Endothelial cell of umbilical vein (primary cell): ENCODE results near the gene DMXL1. TPM values are rescaled to one million over a fixed set of nuclear protein-coding genes. Genes with fewer than 3 reads are reported as not detected.
"Not testable (repeated sequence)": the region's sequence is repeated elsewhere in the genome, so short reads cannot be mapped to it uniquely, and the experiment has no call there.

Source experiments
- BruUV-seq: library from RNA; stranded (reverse); fragments of 400-500 nt; replicated peaks from 2 replicates; lab custom pipeline; 2021; lab: Mats Ljungman, UMichigan
- CTCF ChIA-PET: fragments of 300-600, 350-600 bp; sonication (Branson Sonifier 250); formaldehyde crosslinking; loops from one replicate; lab custom pipeline; 2021; ENCODE audit warnings: antibody characterized with exemption, inconsistent platforms; lab: Charles Lee
- POLR2A ChIA-PET: fragments of 300-600, 350-600 bp; sonication (Branson Sonifier 250); formaldehyde crosslinking; loops from one replicate; lab custom pipeline; 2021; ENCODE audit warnings: antibody characterized with exemption, inconsistent platforms; lab: Charles Lee
- DNase-seq: peaks from one replicate; pipeline ENCODE4 v3.0.0-alpha.2; 2011; ENCODE audit warnings: low read depth, low spot score
- FAIRE-seq: peaks from 2 replicates; lab custom pipeline; 2011; peaks lifted over from hg19 to GRCh38; lab: Jason Lieb, UNC
- H2AFZ ChIP-seq: 2 replicates; pipeline ENCODE4 v1.6.0; 2012; ENCODE audit warnings: low read depth, low read length, control low read depth, inconsistent platforms
- H3K27ac ChIP-seq: 2 replicates; pipeline ENCODE4 v1.5.1; 2011; ENCODE audit warnings: low read depth, mild to moderate bottlenecking, control low read depth, low read length, moderate library complexity; ENCODE audit not compliant: insufficient read depth
- H3K27me3 ChIP-seq, 2 experiments: 2 replicates each; pipeline versions ENCODE4 v1.6.0 to v1.6.1; 2011; ENCODE audit warnings: low read length in 2 of 2, mixed read lengths in 1 of 2; ENCODE audit not compliant: control insufficient read depth in 2 of 2, insufficient read depth in 2 of 2
- H3K36me3 ChIP-seq, 2 experiments: 2 replicates in 1 of 2; 3 replicates in 1 of 2; pipeline ENCODE4 v1.5.1; 2011; ENCODE audit warnings: low read length in 2 of 2, mild to moderate bottlenecking in 1 of 2, moderate library complexity in 1 of 2; ENCODE audit not compliant: control insufficient read depth in 2 of 2, insufficient read depth in 2 of 2; ENCODE audit errors: extremely low read depth in 1 of 2
- H3K4me1 ChIP-seq: 3 replicates; pipeline ENCODE4 v1.5.1; 2011; ENCODE audit warnings: mild to moderate bottlenecking, low read length; ENCODE audit not compliant: control insufficient read depth, insufficient read depth; ENCODE audit errors: extremely low read depth
- H3K4me2 ChIP-seq: 2 replicates; pipeline ENCODE4 v1.6.1; 2011; ENCODE audit warnings: low read length, control low read depth, mixed read lengths; ENCODE audit not compliant: insufficient read depth
- H3K4me3 ChIP-seq, 3 experiments: fragments of 200-600 bp in 1 of 3; sonication (generic), shearing (Covaris generic) in 1 of 3; replicated peaks in 1 of 3; 2 replicates each; pipeline ENCODE4 v1.5.1; 2011 to 2016; ENCODE audit warnings: control low read depth in 3 of 3, low read length in 3 of 3, mild to moderate bottlenecking in 2 of 3, inconsistent platforms in 1 of 3, low read depth in 1 of 3, moderate library complexity in 1 of 3; ENCODE audit not compliant: insufficient read depth in 1 of 3
- H3K79me2 ChIP-seq: 2 replicates; pipeline ENCODE4 v1.6.0; 2012; ENCODE audit warnings: low read length, inconsistent platforms; ENCODE audit not compliant: control insufficient read depth, insufficient read depth
- H3K9ac ChIP-seq: replicated peaks from 2 replicates; pipeline ENCODE3; 2011; ENCODE audit warnings: low read length, control low read depth; ENCODE audit not compliant: insufficient read depth; ENCODE audit errors: extremely low read depth
- H3K9me1 ChIP-seq: replicated peaks from 3 replicates; pipeline ENCODE4 v1.6.0; 2011; ENCODE audit warnings: mild to moderate bottlenecking, low read length; ENCODE audit not compliant: control insufficient read depth, insufficient read depth; ENCODE audit errors: extremely low read depth
- H3K9me3 ChIP-seq: replicated peaks from 2 replicates; pipeline ENCODE4 v1.5.1; 2012; ENCODE audit warnings: low read length, inconsistent platforms; ENCODE audit not compliant: control insufficient read depth, insufficient read depth
- H4K20me1 ChIP-seq: replicated peaks from 2 replicates; pipeline ENCODE3; 2011; ENCODE audit warnings: mild to moderate bottlenecking, low read length; ENCODE audit not compliant: control insufficient read depth, insufficient read depth; ENCODE audit errors: extremely low read depth
- CTCF ChIP-seq, 2 donors: IDR thresholded peaks; 1 replicate in 1 of 2; 2 replicates in 1 of 2; pipeline ENCODE4 v1.5.1; 2011; ENCODE audit warnings: low read length in 2 of 2, mild to moderate bottlenecking in 2 of 2, moderate library complexity in 2 of 2, control low read depth in 1 of 2, inconsistent platforms in 1 of 2, low read depth in 1 of 2; ENCODE audit not compliant: insufficient read depth in 1 of 2; ENCODE audit errors: extremely low read depth in 1 of 2
- EZH2 ChIP-seq: IDR thresholded peaks from 2 replicates; pipeline ENCODE4 v1.6.1; 2012; ENCODE audit warnings: borderline replicate concordance, low read depth, mild to moderate bottlenecking, moderate library complexity, low read length, inconsistent platforms; ENCODE audit not compliant: severe bottlenecking
- FOS ChIP-seq: IDR thresholded peaks from 2 replicates; pipeline ENCODE4 v1.6.1; 2011; ENCODE audit warnings: mild to moderate bottlenecking, low read length, moderate library complexity, borderline replicate concordance; ENCODE audit not compliant: insufficient read depth
- GATA2 ChIP-seq: IDR thresholded peaks from 2 replicates; pipeline ENCODE4 v1.7.0; 2011; ENCODE audit warnings: low read depth, mild to moderate bottlenecking, moderate library complexity, mixed read lengths, low read length; ENCODE audit not compliant: insufficient read length, insufficient read depth
- JUN ChIP-seq: IDR thresholded peaks from 2 replicates; pipeline ENCODE4 v1.6.1; 2011; ENCODE audit warnings: borderline replicate concordance, low read depth; ENCODE audit not compliant: insufficient read length, insufficient read depth
- MAX ChIP-seq: IDR thresholded peaks from 2 replicates; pipeline ENCODE4 v1.6.1; 2011; ENCODE audit not compliant: insufficient read depth, insufficient read length
- MYC ChIP-seq: IDR thresholded peaks from one replicate; pipeline ENCODE4 v1.6.1; 2011; ENCODE audit warnings: mild to moderate bottlenecking, low read depth, low read length
- POLR2A ChIP-seq: IDR thresholded peaks from 2 replicates; pipeline ENCODE4 v1.6.1; 2012; ENCODE audit warnings: low read depth, mild to moderate bottlenecking, control low read depth, low read length
- POLR2AphosphoS5 ChIP-seq: IDR thresholded peaks from 2 replicates; pipeline ENCODE4 v1.6.1; 2012; ENCODE audit warnings: low read depth, mild to moderate bottlenecking, control low read depth, low read length, moderate library complexity; ENCODE audit not compliant: insufficient read depth
- dilution Hi-C: fragments of 300-500 bp; cut with MboI; formaldehyde crosslinking; loops from one replicate; pipeline ENCODE4 v1.15.0; 2019; ENCODE audit warnings: low sequenced_read_pairs; ENCODE audit not compliant: extremely low pct_ligation_motif_present
- intact Hi-C: fragments of 100-400 bp; cut with micrococcal nuclease; formaldehyde crosslinking; loops from one replicate; pipeline ENCODE4 v1.10.0; 2022
- polyA plus RNA-seq, 4 experiments: library from polyadenylated mRNA; depleted of rRNA in 3 of 4; stranded (reverse) in 3 of 4; unstranded in 1 of 4; fragments of >200 nt; gene quantifications; 2 replicates each; pipeline versions ENCODE4 v1.2.1 to v1.2.3, GENCODE V29; 2011 to 2012; ENCODE audit warnings: missing spikeins in 1 of 4
- total RNA-seq: library from RNA; stranded (reverse); gene quantifications from 2 replicates; pipeline ENCODE4 v1.2.3, GENCODE V29; 2021

DMXL1 gene
- total and polyA plus RNA-seq, 2 donors (not counting 3 experiments of a cell fraction or from before 2014, with no cell fraction given) = 5.4 to 24.7 TPM

- TF ChIP-seq FOS (no peak), CTCF (IDR thresholded peaks at IDR 0.05; ENCODE audit: extremely low read depth in 1 of 2, insufficient read depth in 1 of 2, low read depth in 1 of 2, low read length in 2 of 2) (no peak), GATA2 (no peak), MAX (no peak), POLR2AphosphoS5 (no peak), MYC (no peak), JUN (no peak), EZH2 (no peak), POLR2A (no peak)
- no peak overlapping the region for H3K27ac ChIP-seq
Observed at GRCh38 chr5:119072496-119072895, 1.6 kb downstream of the DMXL1 start.

GRCh38 chr5:119073746-119074337 lies 3.0 kb downstream of the DMXL1 start:
- H3K9me3 ChIP-seq, dilution Hi-C loops, H3K27ac ChIP-seq, H3K4me2 ChIP-seq, H3K9me1 ChIP-seq, H3K4me3 ChIP-seq, H3K4me1 ChIP-seq, intact Hi-C loops, H3K9ac ChIP-seq, H3K27me3 ChIP-seq, FAIRE-seq, H3K36me3 ChIP-seq, BruUV-seq, H2AFZ ChIP-seq, POLR2A ChIA-PET, H4K20me1 ChIP-seq, DNase-seq, CTCF ChIA-PET: not testable (repeated sequence)
- H3K79me2 ChIP-seq = peaks cover 35% of the 10 kb centered on the region

More at GRCh38 chr5:119072496-119072895, 1.6 kb downstream of the DMXL1 start:
- POLR2A ChIA-PET = no interaction called here
- Histone ChIP-seq H4K20me1 (peaks cover 4% of the 10 kb centered on the region), H3K9me3 (no peaks in the 10 kb centered on the region), H2AFZ (no peak overlapping the region), H3K4me2 (peak overlapping the region; percentile 98), H3K27me3 (no peaks in the 10 kb centered on the region), H3K4me1 (peaks cover 9% of the 10 kb centered on the region), H3K36me3 (no peaks in the 10 kb centered on the region), H3K9me1 (no peaks in the 10 kb centered on the region), H3K79me2 (peaks cover 29% of the 10 kb centered on the region), H3K9ac (no peak overlapping the region), H3K4me3 (peak overlapping the region in 1 of 3 experiments; percentile 8)
- FAIRE-seq = no peak
- intact Hi-C loops (no loop called here), dilution Hi-C loops (no loop called here)
- DNase-seq = no peak
- BruUV-seq = no TSS peak
- CTCF ChIA-PET = no interaction called here
